GM12878 (cell line): ENCODE measurements around the gene LETM1. TPM values are rescaled to one million over a fixed set of nuclear protein-coding genes. Genes with fewer than 3 reads are reported as not detected.

Experiments
- ATAC-seq: fragments of 200-7000 bp; cut with Tn5 transposase; 3 replicates; pipeline ENCODE4 v1.9.1; 2020; ENCODE audit warnings: mild to moderate bottlenecking, moderate library complexity
- BruUV-seq: library from RNA; stranded (reverse); fragments of 400-500 nt; replicated peaks from 2 replicates; lab custom pipeline; 2021; lab: Mats Ljungman, UMichigan
- CTCF ChIA-PET: fragments of 300-600 bp; sonication (Branson Sonifier 250); formaldehyde crosslinking; extraction: SDS; loops from one replicate; lab custom pipeline; 2021; ENCODE audit warnings: inconsistent platforms; lab: Yijun Ruan, JAX
- POLR2A ChIA-PET: fragments of 350-600 bp; formaldehyde crosslinking; extraction: SDS; loops from one replicate; lab custom pipeline; 2021; ENCODE audit warnings: inconsistent platforms; lab: Charles Lee
- RAD21 ChIA-PET: fragments of 300-600 bp; sonication (Branson Sonifier 250); formaldehyde crosslinking; loops from one replicate; lab custom pipeline; 2023; ENCODE audit warnings: antibody characterized with exemption; ENCODE audit not compliant: unreplicated experiment; lab: Charles Lee
- SMC1A ChIA-PET: fragments of 300-600 bp; sonication (Branson Sonifier 250); formaldehyde crosslinking; loops from one replicate; lab custom pipeline; 2023; ENCODE audit not compliant: unreplicated experiment, uncharacterized antibody; lab: Charles Lee
- DNase-seq: peaks from one replicate; pipeline ENCODE4 v3.0.0-alpha.2; 2011; ENCODE audit warnings: low read depth, low spot score
- FAIRE-seq: peaks from 3 replicates; lab custom pipeline; 2011; peaks lifted over from hg19 to GRCh38; lab: Jason Lieb, UNC
- H2AFZ ChIP-seq: 2 replicates; pipeline ENCODE4 v1.6.0; 2011; ENCODE audit warnings: low read depth, low read length, control low read depth; ENCODE audit not compliant: control insufficient read depth
- H3K27ac ChIP-seq: 2 replicates; pipeline ENCODE4 v1.5.1; 2011; ENCODE audit warnings: control low read depth; ENCODE audit not compliant: control insufficient read depth, insufficient read depth
- H3K27me3 ChIP-seq, 2 experiments: replicated peaks in 1 of 2; 2 replicates each; pipeline versions ENCODE4 v1.6.0 to v1.6.1; 2011; ENCODE audit warnings: low read length in 1 of 2; ENCODE audit not compliant: control insufficient read depth in 2 of 2, insufficient read depth in 2 of 2
- H3K36me3 ChIP-seq, 2 experiments: 2 replicates each; pipeline ENCODE4 v1.5.1; 2011; ENCODE audit warnings: low read length in 1 of 2; ENCODE audit not compliant: control insufficient read depth in 2 of 2, insufficient read depth in 2 of 2
- H3K4me1 ChIP-seq: 2 replicates; pipeline ENCODE4 v1.6.1; 2011; ENCODE audit warnings: mild to moderate bottlenecking, low read length, moderate library complexity, mixed read lengths; ENCODE audit not compliant: control insufficient read depth, insufficient read depth
- H3K4me2 ChIP-seq: 2 replicates; pipeline ENCODE4 v1.6.0; 2011; ENCODE audit warnings: control low read depth; ENCODE audit not compliant: control insufficient read depth, insufficient read depth
- H3K4me3 ChIP-seq: fragments of 200-600 bp; sonication (generic); 2 replicates; pipeline ENCODE4 v1.5.1; 2016
- H3K79me2 ChIP-seq: 2 replicates; pipeline ENCODE4 v1.6.0; 2011; ENCODE audit warnings: low read length; ENCODE audit not compliant: control insufficient read depth, insufficient read depth
- H3K9ac ChIP-seq: 2 replicates; pipeline ENCODE4 v1.8.0; 2011; ENCODE audit warnings: low read length, control low read depth, mixed read lengths; ENCODE audit not compliant: control insufficient read depth, insufficient read depth
- H3K9me3 ChIP-seq: replicated peaks from 3 replicates; pipeline ENCODE4 v1.5.1; 2011; ENCODE audit warnings: mild to moderate bottlenecking, low read length; ENCODE audit not compliant: control insufficient read depth, insufficient read depth
- H4K20me1 ChIP-seq: 2 replicates; pipeline ENCODE4 v1.6.0; 2011; ENCODE audit not compliant: control insufficient read depth, insufficient read depth
- ATF7 ChIP-seq: fragments of 450-650 bp; IDR thresholded peaks from 2 replicates; pipeline ENCODE4 v1.6.1; 2016; ENCODE audit warnings: low read depth, mild to moderate bottlenecking
- CREM ChIP-seq: IDR thresholded peaks from 2 replicates; pipeline ENCODE4 v1.6.1; 2014; ENCODE audit warnings: antibody characterized with exemption, low read depth
- HDGF ChIP-seq: fragments of 450-650 bp; IDR thresholded peaks from 2 replicates; pipeline ENCODE4 v1.6.1; 2016; ENCODE audit warnings: antibody characterized with exemption
- JUNB ChIP-seq: IDR thresholded peaks from 2 replicates; pipeline ENCODE4 v1.6.1; 2016; ENCODE audit warnings: antibody characterized with exemption, mild to moderate bottlenecking
- MXI1 ChIP-seq: fragments of 150-350 bp; IDR thresholded peaks from 2 replicates; pipeline ENCODE4 v1.6.1; 2011; ENCODE audit warnings: low read depth, mild to moderate bottlenecking, inconsistent platforms, low read length, improper control_type of control experiment
- NFIC ChIP-seq: IDR thresholded peaks from 2 replicates; pipeline ENCODE4 v1.6.1; 2012; ENCODE audit warnings: low read depth, mild to moderate bottlenecking, inconsistent platforms, low read length, moderate library complexity
- PML ChIP-seq: IDR thresholded peaks from 2 replicates; pipeline ENCODE4 v1.6.1; 2012; ENCODE audit warnings: low read length, inconsistent platforms
- RAD51 ChIP-seq: fragments of 450-650 bp; IDR thresholded peaks from 2 replicates; pipeline ENCODE4 v1.6.1; 2016; ENCODE audit warnings: moderate library complexity, mild to moderate bottlenecking, inconsistent platforms
- RB1 ChIP-seq: fragments of 450-650 bp; formaldehyde crosslinking; IDR thresholded peaks from 2 replicates; pipeline ENCODE4 v1.6.1; 2017; ENCODE audit warnings: mild to moderate bottlenecking, borderline replicate concordance
- SPI1 ChIP-seq: IDR thresholded peaks from 2 replicates; pipeline ENCODE4 v1.6.1; 2011; ENCODE audit warnings: low read depth, mild to moderate bottlenecking, low read length, moderate library complexity, borderline replicate concordance; ENCODE audit not compliant: insufficient read depth
- SREBF2 ChIP-seq: IDR thresholded peaks from 2 replicates; pipeline ENCODE4 v1.6.1; 2012; ENCODE audit warnings: mild to moderate bottlenecking, low read length
- SUPT20H ChIP-seq: IDR thresholded peaks from 2 replicates; pipeline ENCODE4 v1.6.1; 2011; ENCODE audit warnings: low read depth, mild to moderate bottlenecking, low read length, moderate library complexity, borderline replicate concordance; ENCODE audit not compliant: control insufficient read depth
- TCF3 ChIP-seq: IDR thresholded peaks from 2 replicates; pipeline ENCODE4 v1.6.1; 2012; ENCODE audit warnings: low read depth, mild to moderate bottlenecking, low read length, borderline replicate concordance; ENCODE audit not compliant: insufficient read depth
- TCF7 ChIP-seq: IDR thresholded peaks from 2 replicates; pipeline ENCODE4 v1.6.1; 2014; ENCODE audit warnings: antibody characterized with exemption, borderline replicate concordance
- YBX1 ChIP-seq: fragments of 450-650 bp; IDR thresholded peaks from 2 replicates; pipeline ENCODE4 v1.6.1; 2016; ENCODE audit warnings: antibody characterized with exemption
- ZBTB4 ChIP-seq: fragments of 450-650 bp; formaldehyde crosslinking; IDR thresholded peaks from 2 replicates; pipeline ENCODE4 v1.4.0; 2022; ENCODE audit warnings: mild to moderate bottlenecking, moderate library complexity
- WGBS: methylation state at CpG from one replicate; pipeline ENCODE4 v1.1.6; 2016; ENCODE audit warnings: low lambda C conversion rate; ENCODE audit not compliant: insufficient replicate concordance, insufficient coverage; ENCODE audit errors: missing lambda C conversion rate; 5-methylcytosine and 5-hydroxymethylcytosine counted together
- in situ Hi-C: fragments of 300-500 bp; cut with MboI; formaldehyde crosslinking; loops from 9 replicates; pipeline ENCODE4 v1.14.3; 2018; ENCODE audit warnings: mixed read lengths
- intact Hi-C: fragments of 100-400 bp; cut with micrococcal nuclease; formaldehyde crosslinking; loops from one replicate; pipeline ENCODE4 v1.14.2; 2022; ENCODE audit not compliant: unreplicated experiment
- polyA plus RNA-seq, 11 experiments: library from polyadenylated mRNA; depleted of rRNA in 4 of 11; unstranded in 6 of 11; stranded (reverse) in 5 of 11; fragments of >200 nt; fragmentation: Nextera tagmentation in 4 of 11; fragmentation: Illumina TruSeq in 1 of 11; extraction: Ambion mirVana in 4 of 11; extraction: Trizol in 1 of 11; gene quantifications; 1 replicate in 1 of 11; 2 replicates in 10 of 11; pipeline versions ENCODE4 v1.2.1 to v1.2.3, GENCODE V29; 2011 to 2016; ENCODE audit warnings: inconsistent platforms in 2 of 11, missing spikeins in 2 of 11, low read depth in 1 of 11
- total RNA-seq, 4 experiments: library from RNA; depleted of rRNA in 3 of 4; stranded (reverse); fragments of >200 nt in 3 of 4; fragmentation: Illumina TruSeq in 1 of 4; extraction: Trizol in 1 of 4; gene quantifications; 2 replicates each; pipeline versions ENCODE4 v1.2.1 to v1.2.3, GENCODE V29; 2013 to 2021
- TF ChIP-seq, protein P1 (sequence below): IDR thresholded peaks from 2 replicates; pipeline ENCODE4 v1.6.1; 2011; ENCODE audit warnings: low read depth, mild to moderate bottlenecking, low read length, moderate library complexity, borderline replicate concordance; ENCODE audit errors: extremely low read depth
- TF ChIP-seq, protein P2 (sequence below): fragments of 450-650 bp; IDR thresholded peaks from 2 replicates; pipeline ENCODE4 v1.6.1; 2017; ENCODE audit warnings: mild to moderate bottlenecking, low read depth, inconsistent platforms; ENCODE audit not compliant: poor library complexity, severe bottlenecking

The LETM1 gene
- total and polyA plus RNA-seq, 10 of the 15 experiments (the other 5 are each of a cell fraction or from before 2014, with no cell fraction given) = 2.6 to 65.2 (median 30.2) TPM

GRCh38 chr4:1825326-1825725 lies 30.6 kb downstream of the LETM1 start (continued):
- no peak for TF ChIP-seq RAD51

- ATAC-seq (no peak), FAIRE-seq (no peak), DNase-seq (no peak)
- Histone ChIP-seq H4K20me1 (no peaks in the 10 kb centered on the region), H3K36me3 (peaks cover 9 to 33% of the 10 kb centered on the region in 2 experiments; a peak in 3 of 4 replicates), H3K4me3 (no peak overlapping the region), H3K27me3 (no peaks in the 10 kb centered on the region), H3K27ac (no peak overlapping the region), H3K9me3 (no peaks in the 10 kb centered on the region), H3K9ac (no peak overlapping the region), H2AFZ (no peak overlapping the region), H3K4me2 (no peak overlapping the region), H3K4me1 (no peaks in the 10 kb centered on the region), H3K79me2 (no peaks in the 10 kb centered on the region)
- POLR2A ChIA-PET = interaction anchor here (1.4 kb wide), 1 partner anchor 9 kb away, joined by 3 read pairs; no protein-coding TSS in a partner anchor
- no TSS peak for BruUV-seq
- intact Hi-C loops (no loop called here), in situ Hi-C loops (no loop called here)
- CTCF ChIA-PET = no interaction called here
- 94% methylated on average over 11 of the region's 11 CpGs for WGBS
- RAD21 ChIA-PET = no interaction called here
- SMC1A ChIA-PET = no interaction called here
- no peak for TF ChIP-seq YBX1
- TF ChIP-seq TCF3 = no peak
- TF ChIP-seq ATF7 = no peak
- no peak for TF ChIP-seq MXI1
- no peak for TF ChIP-seq SREBF2
- TF ChIP-seq ZBTB4 = no peak
- no peak for TF ChIP-seq RB1
- no peak for TF ChIP-seq TCF7
- no peak for TF ChIP-seq PML
- no peak for TF ChIP-seq SPI1
- TF ChIP-seq, protein P1, sequence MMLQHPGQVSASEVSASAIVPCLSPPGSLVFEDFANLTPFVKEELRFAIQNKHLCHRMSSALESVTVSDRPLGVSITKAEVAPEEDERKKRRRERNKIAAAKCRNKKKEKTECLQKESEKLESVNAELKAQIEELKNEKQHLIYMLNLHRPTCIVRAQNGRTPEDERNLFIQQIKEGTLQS = no peak
- TF ChIP-seq, protein P2, sequence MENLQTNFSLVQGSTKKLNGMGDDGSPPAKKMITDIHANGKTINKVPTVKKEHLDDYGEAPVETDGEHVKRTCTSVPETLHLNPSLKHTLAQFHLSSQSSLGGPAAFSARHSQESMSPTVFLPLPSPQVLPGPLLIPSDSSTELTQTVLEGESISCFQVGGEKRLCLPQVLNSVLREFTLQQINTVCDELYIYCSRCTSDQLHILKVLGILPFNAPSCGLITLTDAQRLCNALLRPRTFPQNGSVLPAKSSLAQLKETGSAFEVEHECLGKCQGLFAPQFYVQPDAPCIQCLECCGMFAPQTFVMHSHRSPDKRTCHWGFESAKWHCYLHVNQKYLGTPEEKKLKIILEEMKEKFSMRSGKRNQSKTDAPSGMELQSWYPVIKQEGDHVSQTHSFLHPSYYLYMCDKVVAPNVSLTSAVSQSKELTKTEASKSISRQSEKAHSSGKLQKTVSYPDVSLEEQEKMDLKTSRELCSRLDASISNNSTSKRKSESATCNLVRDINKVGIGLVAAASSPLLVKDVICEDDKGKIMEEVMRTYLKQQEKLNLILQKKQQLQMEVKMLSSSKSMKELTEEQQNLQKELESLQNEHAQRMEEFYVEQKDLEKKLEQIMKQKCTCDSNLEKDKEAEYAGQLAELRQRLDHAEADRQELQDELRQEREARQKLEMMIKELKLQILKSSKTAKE = no peak
- no peak for TF ChIP-seq HDGF
- TF ChIP-seq SUPT20H = no peak
- TF ChIP-seq CREM = no peak
- TF ChIP-seq JUNB = no peak
- no peak for TF ChIP-seq NFIC
Observed at GRCh38 chr4:1824746-1825145, 31.2 kb downstream of the LETM1 start.
